DOHH2 (cell line): ENCODE data around the gene SLC2A13.

Source experiments
- EZH2phosphoT487 ChIP-seq: fragments of 200-600 bp; sonication (generic); IDR thresholded peaks from 2 replicates; pipeline ENCODE4 v1.6.1; 2017; ENCODE audit warnings: borderline replicate concordance, mild to moderate bottlenecking, antibody characterized with exemption, low read length, moderate library complexity, mixed read lengths
- TF ChIP-seq, protein P1 (sequence below): fragments of 200-600 bp; sonication (generic); IDR thresholded peaks from one replicate; pipeline ENCODE4 v1.5.1; 2014; ENCODE audit warnings: antibody characterized with exemption, mild to moderate bottlenecking, low read depth, low read length; ENCODE audit not compliant: poor library complexity, severe bottlenecking

DNA sequence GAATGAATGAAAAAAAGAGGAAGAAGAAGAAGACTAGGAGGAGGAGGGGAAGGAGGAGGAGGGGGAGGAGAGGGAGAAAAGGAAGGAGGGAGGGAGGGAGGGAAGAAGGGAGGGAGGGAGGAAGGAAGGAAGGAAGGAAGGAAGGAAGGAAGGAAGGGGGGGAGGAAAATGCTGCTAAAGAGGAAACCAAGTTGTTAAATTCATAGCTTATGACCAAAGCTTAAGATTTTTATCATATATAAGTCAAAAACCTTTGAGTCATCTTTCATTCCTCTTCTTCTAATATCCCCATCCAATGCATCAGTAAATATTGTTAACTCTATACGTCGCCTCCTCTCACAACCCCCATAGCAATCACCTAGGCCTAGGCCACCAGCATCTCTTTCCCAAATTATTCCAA, 117.3 kb downstream of the SLC2A13 start:
- TF ChIP-seq, protein P1, sequence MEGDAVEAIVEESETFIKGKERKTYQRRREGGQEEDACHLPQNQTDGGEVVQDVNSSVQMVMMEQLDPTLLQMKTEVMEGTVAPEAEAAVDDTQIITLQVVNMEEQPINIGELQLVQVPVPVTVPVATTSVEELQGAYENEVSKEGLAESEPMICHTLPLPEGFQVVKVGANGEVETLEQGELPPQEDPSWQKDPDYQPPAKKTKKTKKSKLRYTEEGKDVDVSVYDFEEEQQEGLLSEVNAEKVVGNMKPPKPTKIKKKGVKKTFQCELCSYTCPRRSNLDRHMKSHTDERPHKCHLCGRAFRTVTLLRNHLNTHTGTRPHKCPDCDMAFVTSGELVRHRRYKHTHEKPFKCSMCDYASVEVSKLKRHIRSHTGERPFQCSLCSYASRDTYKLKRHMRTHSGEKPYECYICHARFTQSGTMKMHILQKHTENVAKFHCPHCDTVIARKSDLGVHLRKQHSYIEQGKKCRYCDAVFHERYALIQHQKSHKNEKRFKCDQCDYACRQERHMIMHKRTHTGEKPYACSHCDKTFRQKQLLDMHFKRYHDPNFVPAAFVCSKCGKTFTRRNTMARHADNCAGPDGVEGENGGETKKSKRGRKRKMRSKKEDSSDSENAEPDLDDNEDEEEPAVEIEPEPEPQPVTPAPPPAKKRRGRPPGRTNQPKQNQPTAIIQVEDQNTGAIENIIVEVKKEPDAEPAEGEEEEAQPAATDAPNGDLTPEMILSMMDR = no peak
- TF ChIP-seq EZH2phosphoT487 = no peak
